Cardiac muscle cell (in vitro differentiated cells and primary cell): ENCODE measurements around the gene LRRC71. TPM values are rescaled to one million over a fixed set of nuclear protein-coding genes. Genes with fewer than 3 reads are reported as not detected.

ENCODE experiments used
- DNase-seq, 2 donors: peaks; one replicate each; pipeline versions ENCODE4 v3.0.0 to v3.0.0-alpha.2; 2010 to 2017; ENCODE audit warnings: low read depth in 1 of 2, low spot score in 1 of 2
- H3K27ac ChIP-seq: fragments of 200-600 bp; sonication (generic); 2 replicates; pipeline ENCODE4 v1.5.1; 2016
- H3K27me3 ChIP-seq: fragments of 200-600 bp; sonication (generic); 2 replicates; pipeline ENCODE4 v1.6.0; 2016; ENCODE audit warnings: control low read depth
- H3K36me3 ChIP-seq: fragments of 200-600 bp; sonication (generic); 2 replicates; pipeline ENCODE4 v1.5.1; 2016; ENCODE audit warnings: control low read depth
- H3K4me1 ChIP-seq: fragments of 200-600 bp; sonication (generic); 2 replicates; pipeline ENCODE4 v1.8.1; 2017; ENCODE audit warnings: low read depth, mild to moderate bottlenecking, mixed run types
- H3K4me3 ChIP-seq: fragments of 200-600 bp; sonication (generic); 2 replicates; pipeline ENCODE4 v1.5.1; 2016; ENCODE audit warnings: mild to moderate bottlenecking
- H3K9me3 ChIP-seq: fragments of 200-600 bp; sonication (generic); 2 replicates; pipeline ENCODE4 v1.5.1; 2017; ENCODE audit warnings: low read depth, mild to moderate bottlenecking, control low read depth
- polyA plus RNA-seq: library from polyadenylated mRNA; unstranded; fragments of >200 nt; fragmentation: Nextera tagmentation; extraction: Ambion mirVana; gene quantifications from 2 replicates; pipeline ENCODE4 v1.2.1, GENCODE V29; 2016
- total RNA-seq: library from RNA; depleted of rRNA; stranded (reverse); fragments of >200 nt; gene quantifications from 2 replicates; pipeline ENCODE4 v1.2.3, GENCODE V29; 2016
- TF ChIP-seq, protein P1 (sequence below): IDR thresholded peaks from 2 replicates; pipeline ENCODE4 v1.5.1; 2012; ENCODE audit warnings: low read depth, mild to moderate bottlenecking, low read length

Gene LRRC71
- total and polyA plus RNA-seq, 2 experiments from 2014 or later: 0.24 to 0.45 TPM

DNA sequence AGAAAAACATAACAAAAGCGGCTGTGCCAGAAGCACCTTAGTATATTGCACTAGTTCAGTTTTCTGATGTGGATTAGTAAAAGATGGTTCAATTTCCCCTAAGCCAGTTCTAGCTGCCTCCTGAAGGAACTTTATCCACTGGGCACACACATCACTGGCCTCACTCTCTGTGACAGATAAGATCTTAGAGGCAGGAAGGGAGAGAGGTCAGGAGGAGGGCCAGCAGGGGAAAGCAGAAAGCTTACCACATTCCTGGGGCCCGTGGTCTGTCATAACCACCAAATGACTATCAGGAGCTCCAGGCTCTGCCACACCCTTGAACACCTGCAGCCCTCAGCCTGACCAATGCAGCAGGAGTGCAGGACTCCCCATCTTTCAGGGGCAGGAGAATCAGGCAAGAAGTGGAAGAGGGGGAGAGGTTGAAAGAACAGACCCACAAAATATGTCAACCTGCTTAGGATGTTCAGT, 37.8 kb downstream of the LRRC71 start:
- H3K9me3 ChIP-seq: no peaks in the 10 kb centered on the region
- TF ChIP-seq, protein P1, sequence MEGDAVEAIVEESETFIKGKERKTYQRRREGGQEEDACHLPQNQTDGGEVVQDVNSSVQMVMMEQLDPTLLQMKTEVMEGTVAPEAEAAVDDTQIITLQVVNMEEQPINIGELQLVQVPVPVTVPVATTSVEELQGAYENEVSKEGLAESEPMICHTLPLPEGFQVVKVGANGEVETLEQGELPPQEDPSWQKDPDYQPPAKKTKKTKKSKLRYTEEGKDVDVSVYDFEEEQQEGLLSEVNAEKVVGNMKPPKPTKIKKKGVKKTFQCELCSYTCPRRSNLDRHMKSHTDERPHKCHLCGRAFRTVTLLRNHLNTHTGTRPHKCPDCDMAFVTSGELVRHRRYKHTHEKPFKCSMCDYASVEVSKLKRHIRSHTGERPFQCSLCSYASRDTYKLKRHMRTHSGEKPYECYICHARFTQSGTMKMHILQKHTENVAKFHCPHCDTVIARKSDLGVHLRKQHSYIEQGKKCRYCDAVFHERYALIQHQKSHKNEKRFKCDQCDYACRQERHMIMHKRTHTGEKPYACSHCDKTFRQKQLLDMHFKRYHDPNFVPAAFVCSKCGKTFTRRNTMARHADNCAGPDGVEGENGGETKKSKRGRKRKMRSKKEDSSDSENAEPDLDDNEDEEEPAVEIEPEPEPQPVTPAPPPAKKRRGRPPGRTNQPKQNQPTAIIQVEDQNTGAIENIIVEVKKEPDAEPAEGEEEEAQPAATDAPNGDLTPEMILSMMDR: no peak
- no peak overlapping the region for H3K4me3 ChIP-seq
- peaks cover 38% of the 10 kb centered on the region for H3K4me1 ChIP-seq
- DNase-seq: no peak
- no peaks in the 10 kb centered on the region for H3K27me3 ChIP-seq
- H3K27ac ChIP-seq: peak overlapping the region; percentile 93
- H3K36me3 ChIP-seq: peaks cover 26% of the 10 kb centered on the region

DNA sequence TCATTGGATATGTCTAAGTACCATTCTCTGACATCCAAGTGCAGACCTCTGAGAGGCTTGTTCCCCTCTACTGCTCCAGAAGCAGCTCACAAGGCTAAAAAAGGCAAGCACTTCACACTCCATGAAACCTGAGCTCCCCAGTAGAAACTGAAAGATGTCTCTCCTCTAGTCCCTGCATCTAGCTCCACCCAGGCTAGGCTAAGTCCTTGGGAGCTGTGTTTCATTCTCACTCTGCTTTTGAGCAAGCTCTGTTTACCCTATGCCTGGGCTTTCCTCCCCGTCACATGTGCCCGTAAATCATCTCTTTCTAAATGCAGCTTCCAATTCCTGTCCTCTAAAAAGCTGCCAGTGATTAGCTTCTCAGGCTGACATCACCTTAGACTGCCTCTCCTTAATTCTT, 39.0 kb downstream of the LRRC71 start:
- DNase-seq: peak in 1 of 2 donors; percentile 70
- Histone ChIP-seq H3K27me3 (no peaks in the 10 kb centered on the region), H3K9me3 (no peaks in the 10 kb centered on the region), H3K27ac (peak overlapping the region; percentile 93), H3K36me3 (peaks cover 26% of the 10 kb centered on the region), H3K4me3 (no peak overlapping the region), H3K4me1 (peaks cover 33% of the 10 kb centered on the region)
- TF ChIP-seq, protein P1: no peak

DNA sequence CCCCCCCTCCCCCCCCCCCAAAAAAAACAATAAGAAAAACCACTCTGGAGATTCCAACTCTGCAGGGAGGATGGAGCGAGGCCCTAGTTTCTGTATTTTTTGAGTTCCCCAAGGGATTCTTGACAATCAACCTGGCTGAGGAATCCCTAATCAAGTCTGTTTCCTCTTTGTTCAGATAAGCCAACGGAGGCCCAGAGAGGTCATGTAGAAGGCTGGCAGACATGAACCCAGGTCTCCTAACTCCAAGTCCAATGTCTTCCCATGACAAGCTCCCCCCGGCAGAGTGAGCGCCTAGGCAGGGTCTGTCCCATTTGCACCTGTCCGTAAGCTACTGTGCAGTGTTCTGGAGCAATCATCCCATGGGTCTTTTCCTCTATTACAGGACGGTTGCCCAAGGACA, 39.5 kb downstream of the LRRC71 start:
- no peak for DNase-seq
- peak overlapping the region; percentile 93 for H3K27ac ChIP-seq
- no peaks in the 10 kb centered on the region for H3K9me3 ChIP-seq
- H3K4me1 ChIP-seq: peaks cover 33% of the 10 kb centered on the region
- no peaks in the 10 kb centered on the region for H3K27me3 ChIP-seq
- H3K36me3 ChIP-seq: peaks cover 23% of the 10 kb centered on the region
- TF ChIP-seq, protein P1: no peak
- H3K4me3 ChIP-seq: no peak overlapping the region

DNA sequence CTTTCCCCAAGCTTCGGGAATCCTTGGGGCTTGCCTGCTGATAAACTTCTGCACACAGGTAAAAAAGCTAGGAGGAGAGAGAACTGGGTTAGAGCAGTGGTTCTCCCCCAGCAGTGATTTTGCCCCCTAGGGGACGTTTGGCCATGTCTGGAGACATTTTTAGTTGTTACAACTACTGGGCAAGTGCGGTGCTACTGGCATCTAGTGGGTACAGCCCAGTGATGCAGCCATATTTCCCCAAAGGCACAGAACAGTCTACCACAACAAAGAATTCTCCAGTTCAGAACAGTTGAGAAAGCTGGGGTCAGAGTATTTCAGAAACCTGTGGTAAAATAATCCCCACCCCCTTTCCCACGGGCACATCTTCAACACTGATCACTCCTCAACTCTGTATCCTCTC, 41.3 kb downstream of the LRRC71 start:
- H3K36me3 ChIP-seq: peaks cover 27% of the 10 kb centered on the region
- TF ChIP-seq, protein P1: peak; percentile 13

DNA sequence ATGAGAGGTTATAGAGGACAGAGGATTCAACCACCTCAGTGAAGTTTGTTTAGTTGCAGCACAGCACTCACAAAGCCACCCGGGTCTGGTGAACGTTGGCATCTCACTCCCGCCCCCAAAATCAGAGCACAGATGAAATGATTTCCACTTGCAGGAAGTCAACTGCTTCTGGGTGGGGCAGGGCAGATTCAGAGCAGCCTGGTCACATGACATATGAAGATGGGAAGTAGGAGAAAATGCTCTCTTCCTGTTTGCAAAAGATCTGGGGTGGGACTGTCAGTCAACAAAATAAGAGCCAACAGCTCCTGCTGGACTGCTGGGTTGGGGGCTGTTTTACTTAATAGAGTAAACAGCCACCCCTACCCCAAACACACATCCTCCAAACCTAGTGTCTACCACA, 43.2 kb downstream of the LRRC71 start:
- Histone ChIP-seq H3K4me3 (no peak overlapping the region), H3K9me3 (no peaks in the 10 kb centered on the region), H3K36me3 (peaks cover 35% of the 10 kb centered on the region), H3K27ac (no peak overlapping the region), H3K27me3 (no peaks in the 10 kb centered on the region), H3K4me1 (peaks cover 22% of the 10 kb centered on the region)
- TF ChIP-seq, protein P1: no peak
- DNase-seq: no peak

More for the DNA sequence above, 41.3 kb downstream of the LRRC71 start:
- Histone ChIP-seq H3K4me3 (no peak overlapping the region), H3K27me3 (no peaks in the 10 kb centered on the region), H3K4me1 (peaks cover 33% of the 10 kb centered on the region), H3K27ac (peak overlapping the region; percentile 12), H3K9me3 (no peaks in the 10 kb centered on the region)
- peak in 1 of 2 donors; percentile 18 for DNase-seq
